ENCODE results near the gene FRMD4A.
A peak's percentile ranks its signal among the peaks of the same experiment; 100 is the strongest.

FRMD4A gene

GRCh38 chr10:13827076-13827797 is 503.5 kb downstream of the FRMD4A start:
- H3K27ac Mint-ChIP-seq: no peak overlapping the region
- H3K4me3 Mint-ChIP-seq: no peak overlapping the region
- no peaks in the 10 kb centered on the region for H3K36me3 Mint-ChIP-seq (ENCODE audit: low read depth)
- no peaks in the 10 kb centered on the region for H3K9me3 Mint-ChIP-seq
- H3K27me3 Mint-ChIP-seq (ENCODE audit: low read depth): peaks cover 20% of the 10 kb centered on the region
- peaks cover 4% of the 10 kb centered on the region for H3K4me1 Mint-ChIP-seq (ENCODE audit: low read depth)

GRCh38 chr10:13823709-13824405 is 506.9 kb downstream of the FRMD4A start:
- peaks cover 3% of the 10 kb centered on the region for H3K9me3 Mint-ChIP-seq
- no peak overlapping the region for H3K4me3 Mint-ChIP-seq
- peaks cover 23% of the 10 kb centered on the region for H3K27me3 Mint-ChIP-seq (ENCODE audit: low read depth)
- H3K36me3 Mint-ChIP-seq (ENCODE audit: low read depth): no peaks in the 10 kb centered on the region
- no peak overlapping the region for H3K27ac Mint-ChIP-seq
- H3K4me1 Mint-ChIP-seq (ENCODE audit: low read depth): peaks cover 8% of the 10 kb centered on the region

GRCh38 chr10:13823096-13823708 is 507.5 kb downstream of the FRMD4A start:
- H3K9me3 Mint-ChIP-seq: peaks cover 3% of the 10 kb centered on the region
- H3K4me1 Mint-ChIP-seq (ENCODE audit: low read depth): peaks cover 8% of the 10 kb centered on the region
- no peak overlapping the region for H3K27ac Mint-ChIP-seq
- H3K4me3 Mint-ChIP-seq: no peak overlapping the region
- H3K36me3 Mint-ChIP-seq (ENCODE audit: low read depth): no peaks in the 10 kb centered on the region
- peaks cover 23% of the 10 kb centered on the region for H3K27me3 Mint-ChIP-seq (ENCODE audit: low read depth)

- Mint-ChIP-seq H3K36me3 (ENCODE audit: low read depth) (no peaks in the 10 kb centered on the region), H3K4me3 (no peak overlapping the region), H3K27me3 (ENCODE audit: low read depth) (peaks cover 23% of the 10 kb centered on the region), H3K27ac (no peak overlapping the region), H3K9me3 (peaks cover 6% of the 10 kb centered on the region), H3K4me1 (ENCODE audit: low read depth) (peaks cover 8% of the 10 kb centered on the region)
Observed at GRCh38 chr10:13822490-13822889, 508.2 kb downstream of the FRMD4A start.

GRCh38 chr10:13820964-13821337 is 509.8 kb downstream of the FRMD4A start:
- no peak overlapping the region for H3K27ac Mint-ChIP-seq
- H3K36me3 Mint-ChIP-seq (ENCODE audit: low read depth): no peaks in the 10 kb centered on the region
- peaks cover 10% of the 10 kb centered on the region for H3K27me3 Mint-ChIP-seq (ENCODE audit: low read depth)
- no peak overlapping the region for H3K4me3 Mint-ChIP-seq
- H3K4me1 Mint-ChIP-seq (ENCODE audit: low read depth): peaks cover 8% of the 10 kb centered on the region
- peaks cover 18% of the 10 kb centered on the region for H3K9me3 Mint-ChIP-seq

- peak overlapping the region; percentile 74 for H3K27ac Mint-ChIP-seq
- H3K27me3 Mint-ChIP-seq (ENCODE audit: low read depth): peaks cover 8% of the 10 kb centered on the region
- H3K4me3 Mint-ChIP-seq: no peak overlapping the region
Observed at GRCh38 chr10:13820119-13820963, 510.4 kb downstream of the FRMD4A start.

GRCh38 chr10:13816195-13816925 is 514.4 kb downstream of the FRMD4A start:
- H3K9me3 Mint-ChIP-seq: peaks cover 22% of the 10 kb centered on the region
- peaks cover 8% of the 10 kb centered on the region for H3K4me1 Mint-ChIP-seq (ENCODE audit: low read depth)
- no peak overlapping the region for H3K4me3 Mint-ChIP-seq
- no peaks in the 10 kb centered on the region for H3K27me3 Mint-ChIP-seq (ENCODE audit: low read depth)
- no peaks in the 10 kb centered on the region for H3K36me3 Mint-ChIP-seq (ENCODE audit: low read depth)
- no peak overlapping the region for H3K27ac Mint-ChIP-seq

More at GRCh38 chr10:13820119-13820963, 510.4 kb downstream of the FRMD4A start:
- H3K36me3 Mint-ChIP-seq (ENCODE audit: low read depth): no peaks in the 10 kb centered on the region
- H3K4me1 Mint-ChIP-seq (ENCODE audit: low read depth): peaks cover 8% of the 10 kb centered on the region
- peaks cover 22% of the 10 kb centered on the region for H3K9me3 Mint-ChIP-seq

- no peak overlapping the region for H3K4me3 Mint-ChIP-seq
- H3K4me1 Mint-ChIP-seq (ENCODE audit: low read depth): peaks cover 8% of the 10 kb centered on the region
- H3K9me3 Mint-ChIP-seq: peaks cover 22% of the 10 kb centered on the region
- H3K36me3 Mint-ChIP-seq (ENCODE audit: low read depth): no peaks in the 10 kb centered on the region
- H3K27me3 Mint-ChIP-seq (ENCODE audit: low read depth): no peaks in the 10 kb centered on the region
- H3K27ac Mint-ChIP-seq: no peak overlapping the region
Observed at GRCh38 chr10:13815756-13816155, 515.0 kb downstream of the FRMD4A start.

- Mint-ChIP-seq H3K27me3 (ENCODE audit: low read depth) (no peaks in the 10 kb centered on the region), H3K36me3 (ENCODE audit: low read depth) (no peaks in the 10 kb centered on the region), H3K4me3 (no peak overlapping the region), H3K4me1 (ENCODE audit: low read depth) (peaks cover 4% of the 10 kb centered on the region), H3K9me3 (peaks cover 19% of the 10 kb centered on the region), H3K27ac (no peak overlapping the region)
Observed at GRCh38 chr10:13813550-13813949, 517.2 kb downstream of the FRMD4A start.

GRCh38 chr10:13812804-13813203 is 517.9 kb downstream of the FRMD4A start:
- no peaks in the 10 kb centered on the region for H3K27me3 Mint-ChIP-seq (ENCODE audit: low read depth)
- no peak overlapping the region for H3K4me3 Mint-ChIP-seq
- H3K4me1 Mint-ChIP-seq (ENCODE audit: low read depth): peaks cover 4% of the 10 kb centered on the region
- H3K27ac Mint-ChIP-seq: no peak overlapping the region
- H3K9me3 Mint-ChIP-seq: peaks cover 19% of the 10 kb centered on the region
- no peaks in the 10 kb centered on the region for H3K36me3 Mint-ChIP-seq (ENCODE audit: low read depth)

- Mint-ChIP-seq H3K36me3 (ENCODE audit: low read depth) (no peaks in the 10 kb centered on the region), H3K9me3 (no peaks in the 10 kb centered on the region), H3K27ac (no peak overlapping the region), H3K27me3 (ENCODE audit: low read depth) (no peaks in the 10 kb centered on the region), H3K4me3 (no peak overlapping the region), H3K4me1 (ENCODE audit: low read depth) (peaks cover 4% of the 10 kb centered on the region)
Observed at GRCh38 chr10:13810568-13810967, 520.2 kb downstream of the FRMD4A start.

GRCh38 chr10:13809427-13809826 is 521.3 kb downstream of the FRMD4A start:
- Mint-ChIP-seq H3K4me3 (no peak overlapping the region), H3K36me3 (ENCODE audit: low read depth) (no peaks in the 10 kb centered on the region), H3K9me3 (no peaks in the 10 kb centered on the region), H3K27ac (no peak overlapping the region), H3K27me3 (ENCODE audit: low read depth) (no peaks in the 10 kb centered on the region), H3K4me1 (ENCODE audit: low read depth) (peaks cover 4% of the 10 kb centered on the region)

- Mint-ChIP-seq H3K4me3 (no peak overlapping the region), H3K27ac (no peak overlapping the region), H3K36me3 (ENCODE audit: low read depth) (no peaks in the 10 kb centered on the region)
Observed at GRCh38 chr10:13808556-13809391, 522.0 kb downstream of the FRMD4A start.

More at GRCh38 chr10:13808556-13809391, 522.0 kb downstream of the FRMD4A start:
- Mint-ChIP-seq H3K27me3 (ENCODE audit: low read depth) (peaks cover 5% of the 10 kb centered on the region), H3K4me1 (ENCODE audit: low read depth) (peaks cover 4% of the 10 kb centered on the region), H3K9me3 (no peaks in the 10 kb centered on the region)

Measured in T-helper 1 cell treated with Interleukin-12 subunit alpha and Interleukin-12 subunit beta and Interleukin-4 antibody, amounts not matched to agents 30 μg/mL and 1 μg/mL, for 36 hours (primary cell).